ENCODE data around the gene GCN1. TPM values are rescaled to one million over a fixed set of nuclear protein-coding genes. Genes with fewer than 3 reads are reported as not detected.

Gene GCN1
- total RNA-seq, 1 donor from 2014 or later: 130 TPM

DNA sequence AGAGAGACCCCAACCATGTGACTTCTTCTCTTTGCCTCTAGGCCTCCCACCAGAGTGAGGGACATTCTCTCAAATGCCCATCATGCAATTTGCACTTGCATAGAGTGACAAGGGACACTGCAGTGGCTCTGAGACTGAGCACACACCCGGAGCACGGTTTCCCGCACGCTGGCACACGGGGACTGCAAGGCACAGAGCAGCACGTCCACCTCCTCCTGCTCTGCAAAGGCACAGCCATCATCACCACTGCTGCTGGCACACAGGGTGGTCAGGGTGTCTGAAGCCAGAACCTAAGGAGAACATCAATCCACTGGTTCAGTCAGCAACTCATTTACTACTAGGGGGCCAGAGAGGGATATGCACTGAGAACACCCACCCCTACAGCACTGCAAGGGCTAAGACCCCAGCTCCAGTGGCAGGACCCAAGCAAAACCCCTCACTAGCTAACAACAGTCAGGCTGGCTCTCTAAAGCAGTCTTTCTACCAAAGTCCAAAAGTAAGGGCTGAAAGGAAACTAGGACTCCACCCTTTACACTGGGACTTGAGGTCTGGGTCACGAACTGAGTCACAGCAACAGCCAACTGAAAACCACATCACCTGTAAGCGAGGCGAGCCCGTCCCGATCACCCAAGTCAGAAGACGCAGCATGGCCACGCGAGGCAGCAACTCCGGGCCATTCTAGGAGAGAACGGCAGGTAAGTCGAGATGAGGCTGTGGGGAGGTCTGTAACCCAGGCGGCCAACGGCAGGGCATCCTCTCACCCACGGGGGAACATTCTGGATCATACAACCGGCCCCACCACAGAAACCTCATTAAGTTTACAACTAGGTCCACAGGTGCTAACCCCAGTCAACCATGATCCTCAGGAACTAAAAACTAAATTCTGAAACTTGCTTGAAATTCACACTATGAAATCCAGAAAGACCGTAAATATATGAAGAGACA, 37.9 kb downstream of the GCN1 start:
- TF ChIP-seq, protein P1, sequence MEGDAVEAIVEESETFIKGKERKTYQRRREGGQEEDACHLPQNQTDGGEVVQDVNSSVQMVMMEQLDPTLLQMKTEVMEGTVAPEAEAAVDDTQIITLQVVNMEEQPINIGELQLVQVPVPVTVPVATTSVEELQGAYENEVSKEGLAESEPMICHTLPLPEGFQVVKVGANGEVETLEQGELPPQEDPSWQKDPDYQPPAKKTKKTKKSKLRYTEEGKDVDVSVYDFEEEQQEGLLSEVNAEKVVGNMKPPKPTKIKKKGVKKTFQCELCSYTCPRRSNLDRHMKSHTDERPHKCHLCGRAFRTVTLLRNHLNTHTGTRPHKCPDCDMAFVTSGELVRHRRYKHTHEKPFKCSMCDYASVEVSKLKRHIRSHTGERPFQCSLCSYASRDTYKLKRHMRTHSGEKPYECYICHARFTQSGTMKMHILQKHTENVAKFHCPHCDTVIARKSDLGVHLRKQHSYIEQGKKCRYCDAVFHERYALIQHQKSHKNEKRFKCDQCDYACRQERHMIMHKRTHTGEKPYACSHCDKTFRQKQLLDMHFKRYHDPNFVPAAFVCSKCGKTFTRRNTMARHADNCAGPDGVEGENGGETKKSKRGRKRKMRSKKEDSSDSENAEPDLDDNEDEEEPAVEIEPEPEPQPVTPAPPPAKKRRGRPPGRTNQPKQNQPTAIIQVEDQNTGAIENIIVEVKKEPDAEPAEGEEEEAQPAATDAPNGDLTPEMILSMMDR (conservative IDR thresholded peaks at IDR 0.05): no peak
- Mint-ChIP-seq H3K27me3 (no peaks in the 10 kb centered on the region), H3K9me3 (no peaks in the 10 kb centered on the region), H3K4me1 (ENCODE audit: unreplicated experiment) (no peaks in the 10 kb centered on the region), H3K36me3 (peaks cover 17% of the 10 kb centered on the region), H3K4me3 (no peak overlapping the region), H3K27ac (no peak overlapping the region)
- no peak for DNase-seq (ENCODE audit: extremely low spot score, unreplicated experiment)

DNA sequence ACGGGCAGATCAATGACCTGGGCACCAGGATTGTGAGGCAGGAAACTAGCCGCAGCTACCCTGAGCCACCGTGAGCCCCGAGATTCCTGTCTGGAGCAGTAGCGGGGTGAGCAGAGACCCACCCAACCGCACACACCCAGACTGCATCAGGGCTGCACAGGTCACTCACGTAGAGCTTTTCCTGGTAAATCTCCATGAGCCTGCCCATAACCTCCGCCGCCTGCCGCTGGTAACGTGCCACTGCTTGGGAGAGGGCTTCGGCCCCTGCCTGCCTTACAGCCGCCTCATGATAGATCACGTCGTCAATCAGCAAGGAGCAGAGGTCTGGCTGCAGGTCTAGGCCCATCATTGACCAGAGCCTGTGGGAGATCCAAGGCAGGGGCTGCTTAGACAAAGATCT, 39.4 kb downstream of the GCN1 start:
- H3K27ac Mint-ChIP-seq: no peak overlapping the region
- TF ChIP-seq, protein P1 (conservative IDR thresholded peaks at IDR 0.05): no peak
- no peaks in the 10 kb centered on the region for H3K27me3 Mint-ChIP-seq
- no peaks in the 10 kb centered on the region for H3K9me3 Mint-ChIP-seq
- H3K4me3 Mint-ChIP-seq: no peak overlapping the region
- peaks cover 11% of the 10 kb centered on the region for H3K36me3 Mint-ChIP-seq
- H3K4me1 Mint-ChIP-seq (ENCODE audit: unreplicated experiment): no peaks in the 10 kb centered on the region
- no peak for DNase-seq (ENCODE audit: extremely low spot score, unreplicated experiment)

DNA sequence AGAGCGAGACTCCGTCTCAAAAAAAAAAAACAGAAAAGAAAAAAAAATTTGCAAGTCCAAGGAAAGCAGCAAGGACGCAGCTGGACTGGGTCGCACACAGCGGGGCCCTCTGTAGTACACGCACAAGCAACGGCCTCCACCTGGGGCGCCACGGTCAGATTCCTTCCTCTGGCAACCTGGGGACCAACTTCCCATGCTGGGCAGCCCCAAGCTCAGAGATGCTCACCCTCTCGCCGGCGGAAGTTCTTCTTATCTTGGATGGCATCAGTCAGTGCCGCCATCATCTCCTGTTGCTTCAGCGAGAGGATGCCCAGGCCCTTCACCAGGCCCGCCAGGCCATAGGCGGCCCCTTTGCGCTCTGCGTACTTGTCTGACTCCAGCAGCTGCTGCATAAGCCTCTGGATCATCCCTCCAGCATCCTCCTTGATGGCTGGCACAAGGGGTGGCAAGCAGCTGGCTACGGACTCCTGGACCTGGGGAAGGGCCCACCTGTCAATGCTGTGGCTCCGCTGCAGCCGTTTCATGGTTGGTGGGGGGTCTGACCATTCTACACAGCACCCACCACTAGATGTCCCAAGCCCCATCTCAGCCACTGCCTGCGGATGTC, 43.5 kb downstream of the GCN1 start:
- no peak for DNase-seq (ENCODE audit: extremely low spot score, unreplicated experiment)
- TF ChIP-seq, protein P1 (conservative IDR thresholded peaks at IDR 0.05): no peak
- Mint-ChIP-seq H3K27me3 (no peaks in the 10 kb centered on the region), H3K27ac (no peak overlapping the region), H3K4me1 (ENCODE audit: unreplicated experiment) (no peaks in the 10 kb centered on the region), H3K9me3 (no peaks in the 10 kb centered on the region), H3K36me3 (peaks cover 16% of the 10 kb centered on the region), H3K4me3 (no peak overlapping the region)

DNA sequence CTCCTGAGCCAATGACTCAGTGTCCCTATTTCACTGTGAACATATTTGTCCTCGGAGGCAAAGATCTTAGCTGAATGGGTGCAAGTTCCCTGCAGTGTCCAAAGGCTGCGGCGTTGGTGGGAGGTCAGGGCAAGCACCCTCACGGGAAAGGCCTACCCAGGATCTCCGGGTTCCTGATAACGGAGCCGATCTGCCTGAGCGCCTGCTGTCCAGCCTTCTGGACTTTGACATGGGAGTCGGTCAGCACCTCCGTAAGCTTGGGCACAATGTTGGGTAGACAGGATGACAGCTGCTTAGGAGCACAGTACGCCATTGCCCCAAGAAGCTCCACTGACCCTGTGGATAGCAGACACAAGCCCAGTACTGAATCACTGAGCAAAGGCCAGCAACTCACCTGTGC, 46.5 kb downstream of the GCN1 start:
- no peak overlapping the region for H3K4me3 Mint-ChIP-seq
- TF ChIP-seq, protein P1 (conservative IDR thresholded peaks at IDR 0.05): no peak
- no peak for DNase-seq (ENCODE audit: extremely low spot score, unreplicated experiment)
- no peaks in the 10 kb centered on the region for H3K9me3 Mint-ChIP-seq
- no peaks in the 10 kb centered on the region for H3K27me3 Mint-ChIP-seq
- no peak overlapping the region for H3K27ac Mint-ChIP-seq
- H3K4me1 Mint-ChIP-seq (ENCODE audit: unreplicated experiment): no peaks in the 10 kb centered on the region
- H3K36me3 Mint-ChIP-seq: peaks cover 12% of the 10 kb centered on the region

DNA sequence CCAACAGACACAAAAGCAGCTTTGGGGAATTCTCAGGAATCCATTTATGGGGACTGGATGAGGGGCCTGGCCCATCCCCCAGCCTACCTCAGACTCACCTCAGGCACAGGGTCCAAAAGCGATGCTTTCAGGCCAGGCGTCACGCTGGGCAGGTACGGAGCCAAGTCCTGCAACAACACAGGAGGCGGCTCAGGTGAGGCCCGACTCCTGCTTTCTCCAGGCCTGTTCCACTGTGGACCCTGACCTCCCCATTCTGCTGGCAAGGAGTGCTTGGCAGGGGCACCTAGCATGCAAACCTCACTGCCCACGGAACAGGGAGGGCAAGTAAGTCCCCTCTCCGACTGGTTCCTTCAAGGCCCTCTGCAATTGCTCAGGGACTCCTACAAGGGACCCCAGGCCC, 49.4 kb downstream of the GCN1 start:
- Mint-ChIP-seq H3K4me3 (no peak overlapping the region), H3K4me1 (ENCODE audit: unreplicated experiment) (no peaks in the 10 kb centered on the region), H3K27me3 (no peaks in the 10 kb centered on the region), H3K36me3 (peaks cover 29% of the 10 kb centered on the region), H3K27ac (no peak overlapping the region), H3K9me3 (no peaks in the 10 kb centered on the region)
- TF ChIP-seq, protein P1 (conservative IDR thresholded peaks at IDR 0.05): no peak
- DNase-seq (ENCODE audit: extremely low spot score, unreplicated experiment): no peak

Measured in type B pancreatic cell (in vitro differentiated cells).